Type B pancreatic cell (in vitro differentiated cells): ENCODE data around the gene ERCC4. TPM values are rescaled to one million over a fixed set of nuclear protein-coding genes. Genes with fewer than 3 reads are reported as not detected.

Experiments used
- DNase-seq: peaks from one replicate; pipeline ENCODE4 v3.0.0; 2021; ENCODE audit warnings: mixed read lengths; ENCODE audit not compliant: unreplicated experiment; ENCODE audit errors: extremely low spot score
- H3K27ac Mint-ChIP-seq: 2 replicates; pipeline ENCODE4 v1.8.0; 2021; ENCODE audit warnings: mild to moderate bottlenecking, mixed read lengths
- H3K27me3 Mint-ChIP-seq: 2 replicates; pipeline ENCODE4 v1.8.0; 2021; ENCODE audit warnings: mixed read lengths
- H3K36me3 Mint-ChIP-seq: 2 replicates; pipeline ENCODE4 v1.8.0; 2021; ENCODE audit warnings: mixed read lengths
- H3K4me1 Mint-ChIP-seq: one replicate; pipeline ENCODE4 v1.8.0; 2021; ENCODE audit warnings: mixed read lengths; ENCODE audit not compliant: unreplicated experiment
- H3K4me3 Mint-ChIP-seq: 2 replicates; pipeline ENCODE4 v1.8.0; 2021; ENCODE audit warnings: mild to moderate bottlenecking, mixed read lengths
- H3K9me3 Mint-ChIP-seq: 2 replicates; pipeline ENCODE4 v1.8.0; 2021; ENCODE audit warnings: mixed read lengths
- CTCF ChIP-seq: fragments of 200-600 bp; sonication (generic); conservative IDR thresholded peaks from 2 replicates; pipeline ENCODE4 v1.5.0; 2021; ENCODE audit warnings: antibody characterized with exemption, mild to moderate bottlenecking
- total RNA-seq: library from RNA; stranded (reverse); gene quantifications from 2 replicates; pipeline ENCODE4 v1.2.1, GENCODE V29; 2021; ENCODE audit warnings: low replicate concordance

The ERCC4 gene
- total RNA-seq, 1 donor from 2014 or later, result 17.9 TPM

GRCh38 chr16:13939821-13940220, 19.9 kb downstream of the ERCC4 start:
- Mint-ChIP-seq H3K36me3 (peaks cover 35% of the 10 kb centered on the region), H3K27me3 (no peaks in the 10 kb centered on the region)
- no peak for DNase-seq

GRCh38 chr16:13940397-13940933, 20.5 kb downstream of the ERCC4 start:
- no peaks in the 10 kb centered on the region for H3K9me3 Mint-ChIP-seq
- TF ChIP-seq CTCF, result no peak
- H3K4me1 Mint-ChIP-seq, result peaks cover 16% of the 10 kb centered on the region
- H3K27me3 Mint-ChIP-seq, result no peaks in the 10 kb centered on the region
- H3K27ac Mint-ChIP-seq, result peak overlapping the region; percentile 35
- H3K36me3 Mint-ChIP-seq, result peaks cover 29% of the 10 kb centered on the region
- H3K4me3 Mint-ChIP-seq, result peak overlapping the region; percentile 16
- DNase-seq, result no peak

More at GRCh38 chr16:13939821-13940220, 19.9 kb downstream of the ERCC4 start:
- H3K4me1 Mint-ChIP-seq, result peaks cover 16% of the 10 kb centered on the region
- H3K9me3 Mint-ChIP-seq, result peaks cover 5% of the 10 kb centered on the region
- TF ChIP-seq CTCF, result no peak
- no peak overlapping the region for H3K27ac Mint-ChIP-seq
- H3K4me3 Mint-ChIP-seq, result no peak overlapping the region

DNA sequence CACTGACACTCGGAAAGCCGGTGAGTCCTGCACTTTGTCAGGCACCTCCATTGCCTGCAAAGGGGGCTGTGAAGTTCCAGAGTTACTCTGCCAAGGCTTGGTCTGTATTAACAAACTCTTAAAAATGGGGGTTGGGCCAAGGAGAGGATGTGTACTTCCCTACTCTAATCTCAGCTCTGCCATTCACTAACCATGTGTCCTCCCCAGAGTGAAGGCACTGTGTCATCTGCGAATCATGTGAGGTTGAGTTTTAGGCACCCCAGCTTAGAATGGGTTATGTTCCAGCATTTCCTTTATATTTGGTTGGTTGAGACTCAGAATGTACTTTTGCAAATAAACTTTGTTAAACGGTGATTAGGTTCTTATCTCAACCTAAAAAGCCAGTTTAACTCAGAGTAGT, 24.9 kb downstream of the ERCC4 start:
- TF ChIP-seq CTCF, result no peak
- no peak for DNase-seq
- no peaks in the 10 kb centered on the region for H3K9me3 Mint-ChIP-seq
- no peaks in the 10 kb centered on the region for H3K27me3 Mint-ChIP-seq
- H3K4me1 Mint-ChIP-seq, result peaks cover 6% of the 10 kb centered on the region
- H3K36me3 Mint-ChIP-seq, result peaks cover 30% of the 10 kb centered on the region
- H3K4me3 Mint-ChIP-seq, result no peak overlapping the region
- no peak overlapping the region for H3K27ac Mint-ChIP-seq

GRCh38 chr16:13945744-13946485, 26.0 kb downstream of the ERCC4 start:
- no peak for DNase-seq
- peaks cover under 1% of the 10 kb centered on the region for H3K4me1 Mint-ChIP-seq
- no peak for TF ChIP-seq CTCF
- no peak overlapping the region for H3K27ac Mint-ChIP-seq
- H3K27me3 Mint-ChIP-seq, result no peaks in the 10 kb centered on the region
- H3K36me3 Mint-ChIP-seq, result peaks cover 30% of the 10 kb centered on the region
- H3K9me3 Mint-ChIP-seq, result no peaks in the 10 kb centered on the region
- no peak overlapping the region for H3K4me3 Mint-ChIP-seq

- Mint-ChIP-seq H3K9me3 (no peaks in the 10 kb centered on the region), H3K4me1 (peaks cover 4% of the 10 kb centered on the region), H3K27me3 (no peaks in the 10 kb centered on the region), H3K4me3 (no peak overlapping the region), H3K27ac (no peak overlapping the region), H3K36me3 (peaks cover 30% of the 10 kb centered on the region)
- no peak for TF ChIP-seq CTCF
- DNase-seq, result no peak
Observed at GRCh38 chr16:13948086-13948485, 28.1 kb downstream of the ERCC4 start.
